Mononuclear cell (primary cell): ENCODE results near the gene INPP5A. TPM values are rescaled to one million over a fixed set of nuclear protein-coding genes. Genes with fewer than 3 reads are reported as not detected.

Experiments used
- H3K27me3 ChIP-seq: 2 replicates; pipeline ENCODE4 v1.6.0; 2011; ENCODE audit warnings: low read length, control low read depth; ENCODE audit not compliant: insufficient read depth
- H3K4me1 ChIP-seq: 2 replicates; pipeline ENCODE4 v1.5.1; 2011; ENCODE audit warnings: mild to moderate bottlenecking, low read length, control low read depth; ENCODE audit not compliant: insufficient read depth
- H3K4me3 ChIP-seq: 2 replicates; pipeline ENCODE4 v1.5.1; 2011; ENCODE audit warnings: mild to moderate bottlenecking, low read length, moderate library complexity
- H3K9me3 ChIP-seq: 2 replicates; pipeline ENCODE4 v1.5.1; 2011; ENCODE audit warnings: low read depth, mild to moderate bottlenecking, control low read depth, low read length
- total RNA-seq: library from RNA; depleted of rRNA; stranded (reverse); fragments of >200 nt; gene quantifications from one replicate; pipeline ENCODE4 v1.2.3, GENCODE V29; 2012

INPP5A gene
- total RNA-seq, 1 donor, result 18.6 TPM

GRCh38 chr10:132604686-132605085 lies 67.1 kb downstream of the INPP5A start:
- H3K27me3 ChIP-seq, result no peaks in the 10 kb centered on the region
- H3K4me3 ChIP-seq, result no peak overlapping the region
- no peaks in the 10 kb centered on the region for H3K9me3 ChIP-seq
- no peaks in the 10 kb centered on the region for H3K4me1 ChIP-seq

DNA sequence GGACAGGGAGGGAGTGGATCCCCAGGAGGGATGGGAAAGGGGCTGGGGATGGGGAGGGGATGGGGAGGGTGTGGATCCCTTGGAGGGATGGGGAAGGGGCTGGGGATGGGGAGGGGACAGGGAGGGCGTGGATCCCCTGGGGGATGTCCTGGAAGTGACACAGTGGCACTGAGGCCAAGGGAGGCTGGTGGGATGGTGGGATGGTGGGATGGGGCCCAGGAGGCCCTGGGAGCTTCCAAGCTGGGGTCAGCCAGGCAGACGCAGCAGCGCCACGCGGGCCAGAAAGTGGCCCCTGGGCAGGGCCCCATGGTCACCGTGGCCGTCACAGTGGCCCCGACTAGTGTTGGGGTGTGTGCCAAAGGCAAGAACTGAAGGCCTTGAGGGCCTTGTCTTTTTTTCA lies 67.8 kb downstream of the INPP5A start:
- H3K4me3 ChIP-seq, result no peak overlapping the region
- H3K9me3 ChIP-seq, result no peaks in the 10 kb centered on the region
- H3K27me3 ChIP-seq, result no peaks in the 10 kb centered on the region
- H3K4me1 ChIP-seq, result no peaks in the 10 kb centered on the region

DNA sequence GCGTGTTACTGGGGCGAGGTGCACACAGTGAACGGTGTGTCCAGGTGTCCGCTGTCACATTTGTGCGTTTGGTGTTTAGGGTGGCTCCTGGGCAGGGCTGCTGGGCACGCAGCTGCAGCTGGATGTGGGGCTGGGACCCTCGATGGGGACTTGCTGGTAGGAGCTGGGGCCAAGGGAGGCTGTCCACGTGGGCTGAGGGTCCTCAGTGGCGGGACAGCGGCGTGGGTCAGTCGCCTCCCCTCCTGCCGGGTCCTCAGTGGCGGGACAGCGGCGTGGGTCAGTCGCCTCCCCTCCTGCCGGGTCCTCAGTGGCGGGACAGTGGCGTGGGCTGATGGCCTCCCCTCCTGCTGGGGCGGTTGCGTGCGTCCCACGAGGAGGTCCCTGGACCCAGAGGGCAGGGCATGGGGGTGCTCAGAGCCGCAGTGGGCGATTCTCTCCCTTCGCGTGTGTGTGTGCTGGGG lies 68.5 kb downstream of the INPP5A start:
- Histone ChIP-seq H3K9me3 (no peaks in the 10 kb centered on the region), H3K27me3 (no peaks in the 10 kb centered on the region), H3K4me1 (no peaks in the 10 kb centered on the region), H3K4me3 (no peak overlapping the region)

DNA sequence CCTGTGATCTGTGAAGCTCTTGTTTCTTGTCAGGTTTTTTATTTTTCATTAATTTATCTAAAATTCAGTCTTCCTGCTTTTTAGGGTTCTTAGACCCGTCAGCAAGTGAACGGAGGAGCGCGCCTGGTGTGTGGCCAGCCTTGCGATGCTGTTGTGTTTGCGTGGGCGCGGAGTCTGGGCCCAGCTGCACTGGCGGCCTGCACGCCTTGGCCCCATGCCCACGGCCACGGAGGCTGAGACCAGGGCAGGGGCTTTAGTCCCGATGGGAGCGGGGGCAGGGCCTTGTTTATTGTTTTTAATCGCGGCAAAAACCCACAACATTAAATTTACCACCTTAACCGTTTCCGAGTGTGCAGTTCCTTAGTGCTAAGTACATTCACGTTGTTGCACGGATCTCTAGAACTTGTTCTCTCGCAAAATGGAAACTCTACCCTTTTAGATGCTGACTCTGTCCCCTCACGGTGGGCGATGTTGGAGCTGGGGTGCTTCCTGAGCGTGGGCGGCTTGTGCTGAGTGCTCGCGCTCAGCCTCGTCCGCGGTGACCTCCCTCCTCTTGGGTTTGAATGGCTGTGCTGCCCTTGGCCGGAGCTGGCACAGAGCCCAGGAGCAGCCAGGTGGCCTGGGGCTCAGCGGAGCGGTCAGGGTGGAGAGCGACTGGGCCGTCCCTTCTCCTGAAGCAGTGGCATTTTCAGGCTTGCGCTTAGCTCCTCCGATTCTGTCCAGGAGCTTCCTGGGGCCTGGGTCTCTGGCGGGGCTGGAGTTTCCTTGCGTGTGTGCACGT lies 69.1 kb downstream of the INPP5A start:
- no peaks in the 10 kb centered on the region for H3K27me3 ChIP-seq
- H3K9me3 ChIP-seq, result no peaks in the 10 kb centered on the region
- H3K4me1 ChIP-seq, result no peaks in the 10 kb centered on the region
- H3K4me3 ChIP-seq, result no peak overlapping the region

DNA sequence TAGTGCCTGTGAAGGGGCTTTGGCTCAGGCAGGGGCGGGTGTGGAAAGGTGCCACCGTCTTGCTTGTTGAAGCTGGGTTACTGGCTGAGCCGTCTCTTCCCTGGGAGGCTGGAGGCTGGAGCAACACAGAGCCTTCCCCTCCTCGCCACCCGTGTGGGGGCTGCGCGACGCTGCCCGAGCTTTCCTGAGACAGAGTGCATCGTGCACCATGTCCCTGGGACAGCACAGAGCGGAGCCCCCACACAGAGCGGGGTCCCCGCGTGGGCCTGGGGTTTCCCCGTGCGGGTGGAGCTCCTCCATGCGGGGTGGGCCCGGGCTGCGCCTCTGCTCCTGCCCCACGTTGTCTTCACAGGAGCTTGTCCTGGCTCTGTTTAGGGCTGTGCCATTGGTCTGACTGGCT lies 69.9 kb downstream of the INPP5A start:
- H3K27me3 ChIP-seq, result no peaks in the 10 kb centered on the region
- H3K4me3 ChIP-seq, result no peak overlapping the region
- H3K9me3 ChIP-seq, result no peaks in the 10 kb centered on the region
- H3K4me1 ChIP-seq, result no peaks in the 10 kb centered on the region

DNA sequence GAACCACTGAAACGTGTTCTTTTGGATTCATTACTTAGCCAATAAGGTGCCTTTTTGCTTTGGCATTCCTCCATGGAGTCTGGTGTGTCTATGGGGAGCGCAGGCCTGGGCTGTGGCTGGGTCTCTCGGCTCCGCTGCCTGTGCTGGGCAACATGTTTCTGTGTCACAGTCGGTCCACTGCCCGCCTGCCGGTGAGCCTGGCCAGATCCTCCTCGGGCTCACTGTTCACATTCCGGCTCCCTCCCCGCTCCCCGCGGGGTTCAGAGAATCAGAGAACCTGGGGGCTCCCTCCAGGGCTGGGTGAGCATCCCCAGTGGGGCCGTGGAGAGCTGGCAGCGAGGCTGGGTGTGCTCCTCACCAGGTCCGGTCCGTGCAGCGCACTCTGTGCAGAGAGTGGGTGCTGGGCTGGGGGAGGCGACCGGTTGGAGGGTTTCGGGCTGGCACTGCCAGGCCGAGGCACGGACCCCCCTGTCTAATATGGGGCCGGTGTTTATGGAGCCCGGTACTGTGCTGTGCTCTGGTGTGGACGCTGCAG lies 70.4 kb downstream of the INPP5A start:
- Histone ChIP-seq H3K4me1 (no peaks in the 10 kb centered on the region), H3K9me3 (no peaks in the 10 kb centered on the region), H3K4me3 (no peak overlapping the region), H3K27me3 (no peaks in the 10 kb centered on the region)

- Histone ChIP-seq H3K4me3 (no peak overlapping the region), H3K27me3 (no peaks in the 10 kb centered on the region), H3K4me1 (no peaks in the 10 kb centered on the region), H3K9me3 (no peaks in the 10 kb centered on the region)
These were observed 71.1 kb downstream of the INPP5A start for GRCh38 chr10:132608511-132609195.

DNA sequence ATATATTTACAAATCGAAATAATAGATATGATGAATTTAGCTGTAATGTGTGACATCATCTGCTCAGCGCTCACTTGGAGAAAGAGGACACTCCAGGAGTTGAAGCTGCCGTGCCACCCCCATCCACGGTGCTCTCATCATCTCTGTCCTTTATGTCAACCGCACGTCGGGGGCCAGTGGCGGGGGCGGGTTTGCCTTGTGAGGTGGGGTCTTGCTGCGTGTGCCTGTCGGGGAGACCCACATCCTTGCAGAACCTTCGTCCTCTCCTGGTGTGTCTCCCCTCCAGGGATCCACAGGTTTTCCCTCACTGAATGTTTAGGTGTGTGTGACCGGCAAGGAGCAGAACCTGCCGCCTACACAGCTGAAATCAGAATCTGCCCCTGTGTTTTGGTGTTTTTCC lies 71.6 kb downstream of the INPP5A start:
- no peaks in the 10 kb centered on the region for H3K4me1 ChIP-seq
- no peak overlapping the region for H3K4me3 ChIP-seq
- H3K27me3 ChIP-seq, result no peaks in the 10 kb centered on the region
- no peaks in the 10 kb centered on the region for H3K9me3 ChIP-seq

DNA sequence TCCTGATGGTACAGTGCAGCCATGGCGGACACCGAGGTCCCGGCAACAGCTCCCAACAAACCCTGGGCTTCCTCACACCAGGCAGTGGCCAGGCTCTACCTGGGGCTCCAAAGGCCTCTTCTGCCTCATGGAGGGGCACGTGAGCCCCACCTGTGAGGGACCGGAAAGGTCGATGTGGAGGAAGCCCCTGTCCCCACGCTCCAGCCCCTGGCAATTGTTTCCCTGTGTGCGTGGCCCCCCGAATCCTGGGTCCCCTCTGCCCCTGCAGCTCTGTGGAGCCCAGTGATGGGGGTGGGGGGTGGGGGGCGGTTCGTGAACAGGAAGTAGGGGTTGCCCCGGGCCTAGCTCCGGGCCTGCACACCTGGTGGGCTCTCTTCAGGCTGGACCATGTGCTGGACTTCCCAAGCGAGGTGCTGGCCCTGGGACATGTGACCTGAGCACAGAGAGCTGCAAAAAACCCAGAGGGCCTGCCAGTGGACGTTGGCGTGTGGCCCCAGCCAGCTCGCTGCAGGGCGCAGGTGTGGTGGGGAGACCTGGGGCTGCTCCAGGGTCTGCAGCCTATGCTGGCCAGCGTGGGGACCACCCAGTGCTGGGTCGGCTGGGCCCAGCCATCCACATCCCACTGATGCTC lies 72.6 kb downstream of the INPP5A start:
- Histone ChIP-seq H3K27me3 (no peaks in the 10 kb centered on the region), H3K4me3 (no peak overlapping the region), H3K9me3 (no peaks in the 10 kb centered on the region), H3K4me1 (peaks cover 6% of the 10 kb centered on the region)

GRCh38 chr10:132611026-132611910 lies 73.7 kb downstream of the INPP5A start:
- H3K27me3 ChIP-seq, result no peaks in the 10 kb centered on the region
- H3K9me3 ChIP-seq, result no peaks in the 10 kb centered on the region
- peaks cover 15% of the 10 kb centered on the region for H3K4me1 ChIP-seq
- no peak overlapping the region for H3K4me3 ChIP-seq

GRCh38 chr10:132611986-132612385 lies 74.4 kb downstream of the INPP5A start:
- Histone ChIP-seq H3K4me3 (no peak overlapping the region), H3K4me1 (peaks cover 18% of the 10 kb centered on the region), H3K9me3 (no peaks in the 10 kb centered on the region), H3K27me3 (no peaks in the 10 kb centered on the region)

- H3K27me3 ChIP-seq, result no peaks in the 10 kb centered on the region
- H3K4me3 ChIP-seq, result no peak overlapping the region
- H3K4me1 ChIP-seq, result peaks cover 21% of the 10 kb centered on the region
These were observed 75.3 kb downstream of the INPP5A start for GRCh38 chr10:132612571-132613504.

DNA sequence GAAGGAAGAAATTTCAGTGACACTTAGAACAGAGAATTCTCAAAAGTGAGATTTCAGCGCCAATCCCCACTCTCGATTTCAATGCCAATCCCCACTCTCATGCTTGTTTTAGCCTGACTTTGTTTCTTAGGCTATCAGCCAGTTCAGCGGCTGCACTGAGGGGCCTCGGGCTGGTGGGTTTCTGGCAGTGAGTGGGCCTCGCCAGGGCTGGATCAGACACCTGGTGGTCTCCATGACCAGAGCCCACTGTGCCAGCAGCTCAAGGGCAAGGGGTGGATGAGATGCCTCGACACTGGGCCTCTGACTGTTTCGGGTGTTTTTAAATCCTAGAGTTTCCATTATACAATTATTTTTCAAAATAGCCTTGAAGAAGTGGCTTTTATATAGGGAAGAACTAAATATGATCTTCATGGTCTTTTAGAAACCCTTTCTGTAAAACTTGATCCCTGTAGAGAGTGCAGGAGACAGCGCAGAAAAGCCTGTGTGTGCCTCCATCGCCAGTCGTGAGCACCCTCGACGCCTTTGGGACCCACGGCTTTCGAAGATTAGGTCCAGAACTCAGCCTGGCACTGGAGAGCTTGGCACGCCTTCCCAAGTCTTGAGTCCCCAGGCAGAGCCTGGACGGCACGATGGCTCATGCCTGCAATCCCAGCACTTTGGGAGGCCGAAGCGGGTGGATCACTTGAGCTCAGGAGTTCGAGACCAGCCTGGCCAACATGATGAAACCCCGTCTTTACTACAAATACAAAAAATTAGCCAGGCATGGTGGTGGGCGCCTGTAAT lies 76.2 kb downstream of the INPP5A start:
- Histone ChIP-seq H3K4me1 (peaks cover 21% of the 10 kb centered on the region), H3K9me3 (no peaks in the 10 kb centered on the region), H3K4me3 (no peak overlapping the region), H3K27me3 (no peaks in the 10 kb centered on the region)

More at GRCh38 chr10:132612571-132613504, 75.3 kb downstream of the INPP5A start:
- H3K9me3 ChIP-seq, result no peaks in the 10 kb centered on the region
